Natural killer cell (primary cell): ENCODE measurements around the gene PPP1R12B. TPM values are rescaled to one million over a fixed set of nuclear protein-coding genes. Genes with fewer than 3 reads are reported as not detected.
A peak's percentile ranks its signal among the peaks of the same experiment; 100 is the strongest.
"Not testable (repeated sequence)": the region's sequence is repeated elsewhere in the genome, so short reads cannot be mapped to it uniquely, and the experiment has no call there.

ENCODE experiments used
- ATAC-seq, 3 donors: fragments of 150-1000 bp in 2 of 3; fragments of 200-7000 bp in 1 of 3; cut with Tn5 transposase; 1 replicate in 1 of 3; 2 replicates in 2 of 3; pipeline ENCODE4 v1.10.0; 2021; ENCODE audit warnings: mild to moderate bottlenecking in 2 of 3, moderate library complexity in 2 of 3
- DNase-seq, 2 donors: peaks; one replicate each; pipeline versions ENCODE4 v3.0.0 to v3.0.0-alpha.2; 2013 to 2021; ENCODE audit warnings: mixed read lengths in 1 of 2
- H3K27ac ChIP-seq: one replicate; pipeline ENCODE4 v1.5.1; 2013; ENCODE audit warnings: mild to moderate bottlenecking, low read length
- H3K27me3 ChIP-seq: one replicate; pipeline ENCODE4 v1.6.1; 2013; ENCODE audit warnings: low read length; ENCODE audit not compliant: control insufficient read depth, insufficient read depth
- H3K36me3 ChIP-seq: one replicate; pipeline ENCODE4 v1.6.1; 2013; ENCODE audit warnings: low read length; ENCODE audit not compliant: control insufficient read depth, insufficient read depth
- H3K4me1 ChIP-seq: one replicate; pipeline ENCODE4 v1.6.1; 2013; ENCODE audit warnings: low read length; ENCODE audit not compliant: control insufficient read depth, insufficient read depth
- H3K4me3 ChIP-seq: one replicate; pipeline ENCODE4 v1.5.1; 2013; ENCODE audit warnings: low read length
- H3K9me3 ChIP-seq: one replicate; pipeline ENCODE4 v1.6.1; 2013; ENCODE audit warnings: low read length; ENCODE audit not compliant: control insufficient read depth, insufficient read depth
- H3K27ac Mint-ChIP-seq, 2 donors: one replicate each; pipeline ENCODE4 v1.8.0; 2022; ENCODE audit warnings: mild to moderate bottlenecking in 2 of 2, mixed read lengths in 2 of 2, moderate library complexity in 1 of 2
- H3K27me3 Mint-ChIP-seq, 2 donors: one replicate each; pipeline ENCODE4 v1.8.0; 2022; ENCODE audit warnings: low read depth in 2 of 2, mixed read lengths in 2 of 2
- H3K36me3 Mint-ChIP-seq: one replicate; pipeline ENCODE4 v1.8.0; 2022; ENCODE audit warnings: mixed read lengths
- H3K4me1 Mint-ChIP-seq, 2 donors: one replicate each; pipeline ENCODE4 v1.8.0; 2022; ENCODE audit warnings: mixed read lengths in 2 of 2
- H3K4me3 Mint-ChIP-seq: one replicate; pipeline ENCODE4 v1.8.0; 2022; ENCODE audit warnings: mild to moderate bottlenecking, moderate library complexity, mixed read lengths
- H3K9me3 Mint-ChIP-seq, 2 donors: one replicate each; pipeline ENCODE4 v1.8.0; 2022; ENCODE audit warnings: mixed read lengths in 2 of 2
- CTCF ChIP-seq: fragments of 200-600 bp; IDR thresholded peaks from one replicate; pipeline ENCODE4 v1.8.0; 2022; ENCODE audit warnings: antibody characterized with exemption
- WGBS: methylation state at CpG from one replicate; pipeline ENCODE4 v1.1.7; 2013; ENCODE audit warnings: missing lambda C conversion rate; ENCODE audit not compliant: insufficient coverage; 5-methylcytosine and 5-hydroxymethylcytosine counted together
- intact Hi-C: fragments of 100-400 bp; cut with micrococcal nuclease; formaldehyde crosslinking; loops from one replicate; pipeline ENCODE4 v1.14.2; 2022
- total RNA-seq, 4 donors: library from RNA; stranded (reverse); fragments of 120-200 nt in 1 of 4; gene quantifications; one replicate each; pipeline versions ENCODE4 v1.2.3 to v1.2.4, GENCODE V29; 2013 to 2022

Gene PPP1R12B
- total RNA-seq, 3 donors from 2014 or later (not counting 1 experiment from before 2014, with no cell fraction given) = 27.8 to 47.5 (median 46.5) TPM

- H3K36me3 Mint-ChIP-seq = no peaks in the 10 kb centered on the region
Measured at GRCh38 chr1:202367271-202367670, 18.8 kb downstream of the PPP1R12B start.

GRCh38 chr1:202370906-202371305 is 22.4 kb downstream of the PPP1R12B start:
- intact Hi-C loops, H3K27ac ChIP-seq, H3K27me3 Mint-ChIP-seq, H3K4me1 ChIP-seq, H3K36me3 Mint-ChIP-seq, DNase-seq, H3K4me3 Mint-ChIP-seq, H3K4me3 ChIP-seq, H3K9me3 Mint-ChIP-seq, H3K27me3 ChIP-seq, H3K27ac Mint-ChIP-seq, ATAC-seq, H3K9me3 ChIP-seq, H3K36me3 ChIP-seq: not testable (repeated sequence)
- H3K4me1 Mint-ChIP-seq = peaks cover 9 to 12% of the 10 kb centered on the region in 2 donors
- WGBS = 100% methylated on average over 1 of the region's 4 CpGs

More at GRCh38 chr1:202367271-202367670, 18.8 kb downstream of the PPP1R12B start:
- Mint-ChIP-seq H3K4me1 (peaks cover 0 to 4% of the 10 kb centered on the region in 2 donors), H3K27ac (no peak overlapping the region), H3K4me3 (no peak overlapping the region), H3K9me3 (no peaks in the 10 kb centered on the region), H3K27me3 (no peaks in the 10 kb centered on the region)
- H3K36me3 ChIP-seq = no peaks in the 10 kb centered on the region
- no peaks in the 10 kb centered on the region for H3K27me3 ChIP-seq
- no peaks in the 10 kb centered on the region for H3K9me3 ChIP-seq
- no peak for TF ChIP-seq CTCF
- ATAC-seq = no peak
- 90% methylated on average over 1 of the region's 1 CpG for WGBS
- intact Hi-C loops = no loop called here
- H3K27ac ChIP-seq = no peak overlapping the region
- DNase-seq = no peak
- no peaks in the 10 kb centered on the region for H3K4me1 ChIP-seq
- no peak overlapping the region for H3K4me3 ChIP-seq

GRCh38 chr1:202374099-202374498 is 25.6 kb downstream of the PPP1R12B start:
- H3K36me3 ChIP-seq = no peaks in the 10 kb centered on the region
- Mint-ChIP-seq H3K4me1 (peaks cover 14 to 17% of the 10 kb centered on the region in 2 donors), H3K9me3 (no peaks in the 10 kb centered on the region), H3K27ac (no peak overlapping the region), H3K36me3 (no peaks in the 10 kb centered on the region), H3K27me3 (no peaks in the 10 kb centered on the region), H3K4me3 (no peak overlapping the region)
- no peak for ATAC-seq
- H3K27me3 ChIP-seq = no peaks in the 10 kb centered on the region
- no peak overlapping the region for H3K27ac ChIP-seq
- no peak overlapping the region for H3K4me3 ChIP-seq
- no peaks in the 10 kb centered on the region for H3K9me3 ChIP-seq
- no peak for DNase-seq
- H3K4me1 ChIP-seq = no peaks in the 10 kb centered on the region
- intact Hi-C loops = no loop called here
- TF ChIP-seq CTCF = no peak

GRCh38 chr1:202375175-202375574 is 26.7 kb downstream of the PPP1R12B start:
- ATAC-seq, H3K36me3 ChIP-seq, H3K4me3 Mint-ChIP-seq, H3K4me3 ChIP-seq, H3K9me3 Mint-ChIP-seq, H3K27ac Mint-ChIP-seq, H3K27ac ChIP-seq, H3K9me3 ChIP-seq, H3K27me3 ChIP-seq, H3K4me1 ChIP-seq, DNase-seq, H3K27me3 Mint-ChIP-seq, H3K36me3 Mint-ChIP-seq, intact Hi-C loops: not testable (repeated sequence)
- 64% methylated on average over 3 of the region's 3 CpGs for WGBS
- H3K4me1 Mint-ChIP-seq = peaks cover 22 to 27% of the 10 kb centered on the region in 2 donors

- Mint-ChIP-seq H3K27ac (no peak overlapping the region), H3K36me3 (no peaks in the 10 kb centered on the region), H3K4me3 (no peak overlapping the region), H3K27me3 (no peaks in the 10 kb centered on the region), H3K4me1 (peaks cover 32 to 34% of the 10 kb centered on the region in 2 donors), H3K9me3 (no peaks in the 10 kb centered on the region)
- intact Hi-C loops = no loop called here
- no peaks in the 10 kb centered on the region for H3K4me1 ChIP-seq
- ATAC-seq (no peak), DNase-seq (no peak)
- H3K9me3 ChIP-seq = no peaks in the 10 kb centered on the region
- H3K4me3 ChIP-seq = no peak overlapping the region
- no peak for TF ChIP-seq CTCF
- no peaks in the 10 kb centered on the region for H3K36me3 ChIP-seq
- no peak overlapping the region for H3K27ac ChIP-seq
- WGBS = no CpG with 5 or more reads among the region's 1 CpG
- H3K27me3 ChIP-seq = no peaks in the 10 kb centered on the region
Measured at GRCh38 chr1:202376247-202376646, 27.7 kb downstream of the PPP1R12B start.

- DNase-seq (peak in 1 of 2 donors; percentile 18), ATAC-seq (peak in 1 of 3 donors; percentile 30)
- H3K36me3 Mint-ChIP-seq, H3K27ac ChIP-seq, intact Hi-C loops, H3K27me3 Mint-ChIP-seq, H3K9me3 ChIP-seq, H3K4me3 Mint-ChIP-seq, H3K4me3 ChIP-seq, H3K4me1 ChIP-seq, H3K27me3 ChIP-seq, H3K9me3 Mint-ChIP-seq, H3K36me3 ChIP-seq: not testable (repeated sequence)
- peak overlapping the region in 1 of 2 donors; percentile 16 for H3K27ac Mint-ChIP-seq
- WGBS = 68% methylated on average over 3 of the region's 4 CpGs
- peaks cover 31 to 33% of the 10 kb centered on the region in 2 donors for H3K4me1 Mint-ChIP-seq
Measured at GRCh38 chr1:202379884-202380529, 31.5 kb downstream of the PPP1R12B start.
